HL-60 (cell line): Measurements from ENCODE around the gene FBXL7.

Experiments used
- DNase-seq, 2 experiments: peaks; one replicate each; pipeline ENCODE4 v3.0.0-alpha.2; 2010 to 2020; ENCODE audit warnings: low read depth in 1 of 2, low spot score in 1 of 2
- H3K27ac ChIP-seq: fragments of 250-450 bp; sonication (Bioruptor Pico); replicated peaks from 2 replicates; pipeline ENCODE4 v1.5.1; 2020; ENCODE audit warnings: mild to moderate bottlenecking, moderate library complexity
- H3K27me3 ChIP-seq: fragments of 250-450 bp; sonication (Bioruptor Pico); 2 replicates; pipeline ENCODE4 v1.5.1; 2021; ENCODE audit warnings: mild to moderate bottlenecking, moderate library complexity; ENCODE audit not compliant: insufficient read depth, poor library complexity, severe bottlenecking
- H3K4me3 ChIP-seq: replicated peaks from 2 replicates; pipeline ENCODE4 v1.5.1; 2011; ENCODE audit warnings: mild to moderate bottlenecking, control low read depth, low read length; ENCODE audit not compliant: insufficient read depth
- CTCF ChIP-seq: IDR thresholded peaks from one replicate; pipeline ENCODE4 v1.5.1; 2011; ENCODE audit warnings: low read length, control low read depth, inconsistent platforms; ENCODE audit not compliant: insufficient read depth
- GABPA ChIP-seq: IDR thresholded peaks from 2 replicates; pipeline ENCODE4 v1.6.1; 2012; ENCODE audit warnings: low read depth
- POLR2AphosphoS5 ChIP-seq: IDR thresholded peaks from 2 replicates; pipeline ENCODE4 v1.6.1; 2012; ENCODE audit warnings: low read depth
- REST ChIP-seq: IDR thresholded peaks from 2 replicates; pipeline ENCODE4 v1.6.1; 2012; ENCODE audit warnings: low read depth; ENCODE audit not compliant: insufficient replicate concordance
- SPI1 ChIP-seq: IDR thresholded peaks from 2 replicates; pipeline ENCODE4 v1.6.1; 2012; ENCODE audit warnings: low read depth, mild to moderate bottlenecking, borderline replicate concordance

The FBXL7 gene

GRCh38 chr5:15570491-15570890 is 70.5 kb downstream of the FBXL7 start:
- H3K4me3 ChIP-seq: no peak overlapping the region
- H3K27ac ChIP-seq: no peak overlapping the region
- DNase-seq: no peak
- H3K27me3 ChIP-seq: no peaks in the 10 kb centered on the region
- no peak for TF ChIP-seq CTCF
- TF ChIP-seq POLR2AphosphoS5: no peak
- no peak for TF ChIP-seq SPI1
- no peak for TF ChIP-seq REST
- no peak for TF ChIP-seq GABPA

GRCh38 chr5:15571081-15571480 is 71.1 kb downstream of the FBXL7 start:
- no peak for DNase-seq
- Histone ChIP-seq H3K4me3 (no peak overlapping the region), H3K27ac (no peak overlapping the region), H3K27me3 (no peaks in the 10 kb centered on the region)
- no peak for TF ChIP-seq GABPA
- TF ChIP-seq CTCF: no peak
- TF ChIP-seq SPI1: no peak
- no peak for TF ChIP-seq POLR2AphosphoS5
- TF ChIP-seq REST: no peak

- DNase-seq: no peak
- Histone ChIP-seq H3K4me3 (no peak overlapping the region), H3K27me3 (no peaks in the 10 kb centered on the region), H3K27ac (no peak overlapping the region)
- no peak for TF ChIP-seq POLR2AphosphoS5
- no peak for TF ChIP-seq SPI1
Measured at GRCh38 chr5:15571618-15572017, 71.6 kb downstream of the FBXL7 start.

GRCh38 chr5:15573590-15573989 is 73.6 kb downstream of the FBXL7 start:
- Histone ChIP-seq H3K4me3 (no peak overlapping the region), H3K27ac (no peak overlapping the region), H3K27me3 (no peaks in the 10 kb centered on the region)
- no peak for DNase-seq
- TF ChIP-seq POLR2AphosphoS5 (no peak), GABPA (no peak), SPI1 (no peak), CTCF (no peak), REST (no peak)
